SU-DHL-6 (cell line): ENCODE measurements around the gene JPT1.
"Not testable (repeated sequence)": the region's sequence is repeated elsewhere in the genome, so short reads cannot be mapped to it uniquely, and the experiment has no call there.

ENCODE experiments used
- CTCF ChIP-seq: fragments of 200-600 bp; sonication (generic); IDR thresholded peaks from one replicate; pipeline ENCODE4 v1.5.1; 2017; ENCODE audit warnings: antibody characterized with exemption, mild to moderate bottlenecking, low read length, moderate library complexity; ENCODE audit not compliant: insufficient read depth, poor library complexity, severe bottlenecking
- EZH2phosphoT487 ChIP-seq: fragments of 200-600 bp; sonication (generic), shearing (Covaris generic); conservative IDR thresholded peaks from 2 replicates; pipeline ENCODE4 v1.6.1; 2018; ENCODE audit warnings: mild to moderate bottlenecking, antibody characterized with exemption, low read length, moderate library complexity, mixed read lengths

GRCh38 chr17:75127936-75128335, 26.4 kb downstream of the JPT1 start:
- TF ChIP-seq CTCF, EZH2phosphoT487: not testable (repeated sequence)
